Kasumi-1 (cell line): ENCODE data around the gene GID4.
A peak's percentile ranks its signal among the peaks of the same experiment; 100 is the strongest.

Experiments
- DNase-seq, 2 experiments: peaks; one replicate each; lab custom pipeline; 2025; lab: John Stamatoyannopoulos, UW

Gene GID4

GRCh38 chr17:18101828-18102227, 62.6 kb downstream of the GID4 start:
- no peak for DNase-seq

DNA sequence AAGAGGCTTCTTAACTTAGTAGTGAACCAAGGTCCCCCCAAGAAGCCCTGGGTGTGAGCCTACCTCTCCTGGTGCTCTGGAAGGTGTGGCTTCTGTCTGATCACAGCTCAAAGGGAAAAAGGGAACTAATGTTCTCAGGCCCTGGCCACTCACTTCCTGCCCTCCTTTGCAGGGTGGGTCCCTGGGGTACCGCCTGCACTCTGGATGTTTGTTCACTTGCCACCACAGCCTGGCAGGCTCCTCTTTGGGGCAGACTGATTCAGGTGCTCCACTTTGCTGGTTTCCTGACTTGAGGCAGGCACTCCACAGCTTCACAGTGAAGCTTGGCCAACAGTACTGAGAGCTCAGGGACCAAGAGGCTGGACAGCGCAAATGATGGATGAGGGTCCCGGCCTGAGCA, 63.4 kb downstream of the GID4 start:
- DNase-seq, result peak; percentile 20 to 25

- no peak for DNase-seq
Observed at GRCh38 chr17:18105027-18105426, 65.8 kb downstream of the GID4 start.

DNA sequence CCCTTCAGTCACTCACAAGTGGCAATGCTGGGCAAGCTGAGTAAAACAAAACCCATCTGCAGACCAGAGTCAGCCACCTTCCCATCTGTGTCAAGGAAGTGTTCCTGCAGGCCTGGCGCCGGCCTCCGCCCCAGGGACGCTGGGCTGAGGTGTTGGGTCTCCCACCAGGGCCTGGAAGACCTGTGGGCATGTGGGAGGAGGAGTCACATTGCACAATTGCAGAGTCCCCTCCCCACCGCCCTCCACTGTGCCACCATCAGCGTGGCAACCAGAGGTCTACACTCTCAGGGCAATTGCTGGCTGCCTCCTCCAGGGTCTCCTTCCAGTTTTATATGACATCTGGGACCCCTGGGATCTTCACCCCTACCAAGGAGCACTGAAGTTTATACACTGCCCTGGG, 66.4 kb downstream of the GID4 start:
- DNase-seq, result no peak

DNA sequence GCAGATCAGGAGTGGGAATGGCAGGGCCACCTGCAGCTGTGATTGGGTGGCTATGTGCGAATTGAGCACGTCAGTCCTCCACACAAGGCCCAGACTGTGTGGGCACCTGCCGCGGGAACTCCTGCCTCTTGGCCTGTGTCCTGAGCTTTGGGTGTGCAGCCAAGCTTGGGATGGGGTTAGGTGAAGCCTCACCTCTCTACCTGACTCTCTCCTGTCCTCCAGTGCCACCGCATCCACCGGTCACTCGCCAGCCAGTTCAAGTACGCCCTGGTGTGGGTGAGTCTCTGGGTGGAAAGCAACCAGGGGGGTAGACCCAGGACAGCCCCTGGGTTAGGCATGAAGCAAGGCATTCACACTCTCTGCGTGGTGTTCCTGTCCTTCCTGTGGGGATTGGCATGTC, 67.0 kb downstream of the GID4 start:
- no peak for DNase-seq

DNA sequence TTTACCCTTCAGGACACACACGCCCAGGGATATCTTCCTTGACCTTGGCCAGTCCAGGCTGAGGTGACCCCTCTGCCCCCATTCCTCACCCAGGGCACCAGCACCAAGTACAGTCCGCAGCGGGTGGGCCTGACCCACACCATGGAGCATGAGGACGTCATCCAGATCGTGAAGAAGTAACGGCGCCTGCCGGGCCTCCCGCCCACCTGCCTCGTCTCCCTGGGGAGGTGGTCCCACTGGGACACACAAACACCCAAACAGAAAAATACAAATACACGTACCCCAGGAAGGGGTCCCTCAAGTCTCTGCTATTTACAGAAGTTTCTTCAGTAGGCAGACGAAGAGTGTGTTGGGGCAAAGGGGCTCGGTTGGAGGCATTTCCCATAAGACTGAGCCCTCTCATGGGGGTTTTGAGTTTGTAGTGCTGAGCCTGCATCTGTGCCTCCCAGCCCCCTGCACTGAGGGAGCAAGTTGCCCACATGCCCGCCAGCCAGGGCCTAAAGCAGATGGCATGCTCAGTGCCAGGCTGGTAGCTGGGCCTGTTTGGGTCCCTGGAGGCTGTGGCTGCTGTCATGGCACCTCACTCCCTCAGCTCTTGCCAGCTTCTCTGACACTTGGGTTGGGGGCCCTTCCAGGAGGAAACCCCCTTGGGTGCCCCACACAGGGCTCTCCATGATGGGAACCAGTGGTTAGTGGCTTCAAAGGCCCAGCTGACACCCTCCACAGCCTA, 68.0 kb downstream of the GID4 start:
- no peak for DNase-seq

DNA sequence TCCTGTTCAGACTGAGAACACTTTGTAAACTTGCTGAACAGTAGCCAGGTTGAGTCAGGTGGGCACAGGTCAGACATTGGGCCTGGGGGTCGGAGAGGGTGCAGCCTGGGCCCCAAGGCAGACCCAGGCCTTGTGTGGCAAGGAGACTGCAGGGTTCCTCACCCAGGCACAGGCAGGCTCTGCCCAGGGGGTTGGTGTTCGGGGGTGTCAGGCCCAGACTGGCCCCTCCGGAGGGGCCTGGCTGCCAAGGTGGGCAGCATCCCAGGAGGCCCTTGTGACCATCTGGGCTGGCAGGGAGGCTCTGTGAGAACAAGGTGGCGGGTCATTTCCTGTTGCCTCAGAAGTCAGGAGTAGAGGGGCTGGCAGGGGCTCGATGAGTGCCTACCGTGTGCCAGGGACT, 68.8 kb downstream of the GID4 start:
- no peak for DNase-seq

- no peak for DNase-seq
Observed at GRCh38 chr17:18108401-18109312, 69.4 kb downstream of the GID4 start, which contains the start of gene MYO15A. Gene MYO15A, plus strand, starts transcription at chr17:18108756. Its CDS starts 10,045 bp downstream, at chr17:18118801.

- no peak for DNase-seq
Observed at GRCh38 chr17:18109935-18110485, 70.8 kb downstream of the GID4 start.

GRCh38 chr17:18110636-18111145, 71.5 kb downstream of the GID4 start:
- no peak for DNase-seq

DNA sequence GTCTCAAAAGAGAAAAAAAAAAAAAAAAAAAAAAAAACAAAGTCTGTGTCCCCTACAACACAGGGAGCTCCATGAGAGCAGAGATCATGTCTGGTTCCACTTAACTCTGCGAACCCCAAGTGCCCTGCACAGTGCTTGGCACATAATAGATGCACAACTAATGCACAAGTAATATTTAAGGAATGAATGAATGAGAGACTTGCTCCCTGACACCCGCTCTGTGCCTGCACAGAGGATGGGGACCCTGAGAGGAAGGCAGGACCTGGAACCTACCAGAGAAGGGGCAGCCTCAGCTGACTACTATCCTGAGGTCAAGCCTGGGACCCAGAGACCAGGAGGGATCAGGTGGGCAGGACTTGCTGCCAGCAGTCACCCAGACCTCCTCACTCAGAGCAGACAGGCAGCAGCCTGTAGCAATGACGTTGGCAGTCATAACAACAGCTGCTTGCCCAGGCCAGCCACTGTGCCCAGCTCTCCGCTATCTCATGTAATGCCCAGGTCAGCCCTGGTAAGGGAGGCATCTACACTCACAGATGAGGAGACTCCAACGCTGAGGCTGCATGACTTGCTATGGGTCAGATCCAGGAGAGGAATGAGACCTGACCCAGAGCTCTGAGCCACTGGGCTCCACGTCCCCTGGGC, 72.2 kb downstream of the GID4 start:
- no peak for DNase-seq

- no peak for DNase-seq
Observed at GRCh38 chr17:18115517-18115916, 76.3 kb downstream of the GID4 start.

GRCh38 chr17:18116078-18116477, 76.9 kb downstream of the GID4 start:
- no peak for DNase-seq

- DNase-seq, result no peak
Observed at GRCh38 chr17:18117533-18117932, 78.3 kb downstream of the GID4 start.
